ENCODE data around the gene TBC1D10A.

The TBC1D10A gene, protein sequence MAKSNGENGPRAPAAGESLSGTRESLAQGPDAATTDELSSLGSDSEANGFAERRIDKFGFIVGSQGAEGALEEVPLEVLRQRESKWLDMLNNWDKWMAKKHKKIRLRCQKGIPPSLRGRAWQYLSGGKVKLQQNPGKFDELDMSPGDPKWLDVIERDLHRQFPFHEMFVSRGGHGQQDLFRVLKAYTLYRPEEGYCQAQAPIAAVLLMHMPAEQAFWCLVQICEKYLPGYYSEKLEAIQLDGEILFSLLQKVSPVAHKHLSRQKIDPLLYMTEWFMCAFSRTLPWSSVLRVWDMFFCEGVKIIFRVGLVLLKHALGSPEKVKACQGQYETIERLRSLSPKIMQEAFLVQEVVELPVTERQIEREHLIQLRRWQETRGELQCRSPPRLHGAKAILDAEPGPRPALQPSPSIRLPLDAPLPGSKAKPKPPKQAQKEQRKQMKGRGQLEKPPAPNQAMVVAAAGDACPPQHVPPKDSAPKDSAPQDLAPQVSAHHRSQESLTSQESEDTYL

DNA sequence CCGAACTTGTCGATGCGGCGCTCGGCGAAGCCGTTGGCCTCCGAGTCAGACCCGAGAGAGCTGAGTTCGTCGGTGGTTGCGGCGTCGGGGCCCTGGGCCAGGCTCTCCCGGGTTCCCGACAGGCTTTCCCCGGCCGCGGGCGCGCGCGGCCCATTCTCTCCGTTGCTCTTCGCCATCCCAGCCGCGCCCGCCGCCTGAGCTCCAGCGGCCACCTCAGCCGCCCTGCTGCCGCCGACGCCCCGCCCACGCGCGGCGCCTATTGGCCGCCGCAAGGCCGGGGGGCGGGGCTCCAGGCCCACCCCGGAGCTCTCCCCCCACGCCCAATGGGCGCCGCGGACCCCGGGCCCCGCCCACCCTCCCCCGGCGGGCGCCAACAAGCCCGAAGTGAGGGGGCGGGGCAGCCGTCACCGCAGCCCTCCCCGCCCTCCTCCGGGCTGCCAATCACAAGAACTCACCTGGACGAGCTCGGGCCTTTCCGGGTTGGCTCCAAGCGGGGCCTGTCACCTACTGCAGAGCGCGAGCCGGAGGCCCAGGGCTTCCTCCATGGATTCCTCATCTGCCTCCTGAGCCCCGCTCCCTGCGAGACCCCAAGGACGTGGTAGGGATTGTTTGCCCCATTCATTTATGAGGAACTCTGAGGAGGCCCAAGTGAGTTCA, at the start of gene TBC1D10A:
TSS of gene TBC1D10A (minus strand) at position 236 of the 657 bp plus-strand sequence. CDS start at position 176, 60 bp downstream.
- peak; percentile 88 for DNase-seq

DNA sequence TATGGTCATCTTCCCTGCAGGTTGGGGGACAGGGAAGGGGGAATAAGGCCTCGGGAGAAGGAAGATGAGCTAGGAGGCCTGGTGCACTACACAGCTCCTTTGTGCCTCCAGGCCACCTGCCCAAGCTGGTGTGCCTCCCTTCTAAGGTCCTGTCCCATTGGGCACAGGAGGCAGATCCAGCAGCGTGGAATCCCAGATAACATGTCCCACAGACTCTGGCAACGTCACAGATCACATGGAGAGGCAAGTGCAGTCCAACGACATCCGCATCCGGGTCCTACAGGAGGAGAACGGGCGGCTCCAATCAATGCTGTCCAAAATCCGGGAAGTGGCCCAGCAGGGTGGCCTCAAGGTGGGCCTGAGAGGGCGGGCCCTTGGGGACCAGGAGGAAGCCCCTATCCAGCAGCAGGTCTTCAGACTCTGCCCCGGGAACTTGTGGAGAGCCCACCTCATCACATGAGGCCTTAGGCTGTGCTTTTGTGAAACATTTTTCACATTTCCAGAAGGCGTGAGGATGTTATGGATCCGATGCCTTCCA, 48.6 kb upstream of the TBC1D10A start:
- no peak for DNase-seq

DNA sequence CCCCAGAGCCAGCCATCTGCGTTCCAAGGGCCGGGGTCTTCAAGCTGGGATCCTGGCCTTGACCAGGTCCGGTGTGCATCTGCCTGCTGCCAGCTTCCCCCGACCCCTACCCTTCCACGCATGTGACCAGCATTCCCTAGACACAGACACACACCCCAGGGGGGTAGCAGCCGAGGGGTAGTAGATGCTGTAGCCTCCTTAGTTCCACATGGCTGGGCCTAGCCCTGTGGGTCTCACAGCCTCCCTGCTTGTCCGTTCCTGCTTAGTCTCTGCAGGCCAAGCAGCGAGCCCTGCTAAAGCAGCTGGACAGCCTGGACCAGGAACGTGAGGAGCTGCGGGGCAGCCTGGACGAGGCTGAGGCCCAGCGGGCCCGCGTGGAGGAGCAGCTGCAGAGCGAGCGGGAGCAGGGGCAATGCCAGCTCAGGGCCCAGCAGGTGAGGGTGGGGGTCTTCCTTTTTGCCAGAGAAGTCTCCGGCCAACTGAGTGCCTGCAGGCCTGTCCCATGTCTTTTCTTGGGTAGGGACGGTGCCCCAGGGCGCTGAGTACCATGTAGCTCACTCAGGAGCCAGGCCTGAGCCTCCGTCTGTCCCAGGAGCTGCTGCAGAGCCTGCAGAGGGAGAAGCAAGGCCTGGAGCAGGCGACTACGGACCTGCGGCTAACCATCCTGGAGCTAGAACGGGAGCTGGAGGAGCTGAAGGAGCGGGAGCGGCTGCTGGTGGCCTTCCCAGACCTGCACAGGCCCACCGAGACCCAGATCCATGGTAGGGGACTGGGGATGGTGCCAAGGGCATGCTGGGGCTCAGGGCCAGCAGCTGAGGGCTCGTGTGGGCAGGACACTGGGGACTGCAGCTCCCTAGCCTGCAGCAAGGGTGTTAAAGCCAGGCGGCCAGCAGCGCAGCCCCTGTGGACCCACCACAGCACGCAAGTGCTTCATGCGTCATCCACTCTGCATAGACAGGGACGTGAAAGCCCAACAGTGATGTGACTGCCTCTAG, 46.9 kb upstream of the TBC1D10A start:
- DNase-seq, result no peak

DNA sequence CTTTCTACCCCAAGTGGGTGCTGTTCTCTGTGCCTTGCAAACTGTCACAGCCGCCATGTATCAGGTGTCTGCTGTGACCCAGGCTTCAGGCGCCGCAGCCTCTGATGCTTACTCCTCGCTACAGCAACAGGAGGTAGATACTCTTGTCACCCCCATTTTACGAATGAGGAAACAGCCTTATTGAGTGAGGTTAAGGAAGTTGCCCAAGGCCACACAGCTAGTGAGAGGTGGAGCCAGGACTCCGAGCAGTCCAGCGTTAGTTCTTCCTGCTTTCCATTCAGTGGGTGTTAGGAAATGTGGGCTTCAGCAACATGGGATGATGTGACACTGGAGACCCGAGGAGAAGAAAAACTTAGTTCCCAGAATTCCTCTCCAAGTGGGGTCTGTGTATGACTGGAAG, 46.2 kb upstream of the TBC1D10A start:
- no peak for DNase-seq

DNA sequence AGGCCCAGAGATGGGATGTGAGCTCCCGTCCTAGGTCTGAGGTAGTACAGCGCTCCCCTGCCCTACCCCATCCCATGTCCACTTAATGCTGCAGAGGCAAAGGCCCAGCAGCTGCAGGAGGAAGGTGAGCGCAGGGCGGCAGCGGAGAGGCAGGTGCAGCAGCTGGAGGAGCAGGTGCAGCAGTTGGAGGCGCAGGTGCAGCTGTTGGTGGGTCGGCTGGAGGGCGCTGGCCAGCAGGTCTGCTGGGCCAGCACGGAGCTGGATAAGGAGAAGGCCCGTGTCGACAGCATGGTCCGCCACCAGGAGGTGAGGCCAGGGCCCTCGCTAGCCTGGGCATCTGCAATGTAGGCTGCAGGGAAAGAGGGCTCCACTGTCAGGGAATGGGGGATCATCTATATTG, 45.2 kb upstream of the TBC1D10A start:
- DNase-seq, result no peak

DNA sequence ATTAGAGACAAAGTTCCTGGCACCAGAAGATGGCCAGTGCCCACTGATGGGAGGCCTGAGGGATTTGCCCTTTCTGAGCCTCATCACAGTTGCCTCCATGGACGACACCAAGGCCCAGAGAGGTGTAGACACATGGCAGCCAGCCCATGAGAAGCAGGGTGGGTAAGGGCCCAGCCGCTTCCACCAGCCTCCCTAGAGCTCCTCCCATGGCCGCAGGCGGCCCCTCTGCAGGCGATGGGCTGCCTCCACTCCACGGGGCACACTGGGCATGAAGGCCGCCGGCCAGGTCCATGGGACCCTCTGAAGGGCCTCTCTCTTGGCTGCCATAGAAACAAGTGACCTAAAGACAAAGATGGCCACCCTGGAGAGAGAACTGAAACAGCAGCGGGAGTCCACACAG, 44.6 kb upstream of the TBC1D10A start:
- no peak for DNase-seq

DNA sequence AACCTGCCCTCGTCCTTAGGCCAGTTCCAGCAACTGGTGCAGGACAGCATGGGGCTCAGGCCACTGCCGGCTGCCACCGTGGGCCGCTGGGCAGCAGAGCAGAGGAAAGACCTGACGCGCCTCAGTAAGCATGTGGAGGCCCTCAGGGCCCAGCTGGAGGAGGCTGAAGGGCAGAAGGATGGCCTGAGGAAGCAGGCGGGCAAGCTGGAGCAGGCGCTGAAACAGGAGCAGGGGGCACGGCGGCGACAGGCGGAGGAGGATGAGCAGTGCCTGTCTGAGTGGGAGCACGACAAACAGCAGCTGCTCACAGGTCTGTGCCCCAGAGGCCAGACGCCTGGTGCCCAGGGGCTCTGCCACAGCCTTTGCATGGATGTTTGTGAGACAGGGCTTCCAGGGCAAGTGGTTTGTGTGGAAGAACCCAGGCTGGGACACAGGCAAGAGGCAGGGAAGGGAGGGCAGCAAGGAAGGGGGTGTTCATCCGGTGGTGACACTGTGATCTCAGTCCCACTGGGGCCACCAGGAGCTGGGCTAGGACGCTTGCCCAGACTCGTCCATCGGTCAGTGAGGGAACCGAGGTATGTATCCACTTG, 44.0 kb upstream of the TBC1D10A start:
- no peak for DNase-seq

DNA sequence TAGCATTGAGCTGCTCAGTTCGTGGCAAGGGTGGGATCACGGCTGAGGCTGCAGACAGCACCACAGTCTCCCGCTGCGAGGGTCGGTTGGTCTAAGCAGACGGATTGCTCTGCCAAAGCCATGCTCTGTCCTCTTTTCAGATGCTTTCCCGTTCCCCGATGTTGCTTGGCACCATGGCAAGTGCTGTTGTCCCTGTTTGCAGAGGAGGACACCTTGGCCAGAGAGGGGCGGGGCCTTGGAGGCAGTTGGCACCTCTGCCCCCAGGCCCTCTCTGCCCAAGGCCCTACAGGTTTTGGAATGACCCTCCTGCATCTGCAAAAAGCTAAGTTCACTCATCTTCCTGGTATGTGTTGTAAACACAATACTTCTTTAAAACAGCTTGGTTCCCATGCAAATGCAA, 41.7 kb upstream of the TBC1D10A start:
- DNase-seq, result no peak

DNA sequence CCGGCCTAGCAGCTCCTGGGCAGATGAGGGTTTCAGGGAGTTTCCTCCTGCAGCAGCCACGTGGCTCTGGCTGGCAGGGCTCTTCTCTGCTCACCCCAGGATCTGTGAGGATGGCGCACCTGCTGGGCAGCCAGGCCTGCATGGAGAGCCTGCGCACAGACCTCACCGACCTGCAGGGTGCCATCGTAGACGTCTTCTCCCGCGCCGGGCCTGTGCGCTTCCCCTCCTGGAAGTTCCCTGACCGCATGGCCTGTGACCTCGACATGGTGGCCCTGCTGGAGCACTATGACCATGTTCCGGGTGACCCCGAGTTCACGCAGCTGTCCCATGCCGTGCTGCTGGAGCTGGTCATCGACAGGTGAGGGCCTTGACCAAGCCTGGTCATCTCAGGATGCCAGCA, 39.1 kb upstream of the TBC1D10A start:
- no peak for DNase-seq

DNA sequence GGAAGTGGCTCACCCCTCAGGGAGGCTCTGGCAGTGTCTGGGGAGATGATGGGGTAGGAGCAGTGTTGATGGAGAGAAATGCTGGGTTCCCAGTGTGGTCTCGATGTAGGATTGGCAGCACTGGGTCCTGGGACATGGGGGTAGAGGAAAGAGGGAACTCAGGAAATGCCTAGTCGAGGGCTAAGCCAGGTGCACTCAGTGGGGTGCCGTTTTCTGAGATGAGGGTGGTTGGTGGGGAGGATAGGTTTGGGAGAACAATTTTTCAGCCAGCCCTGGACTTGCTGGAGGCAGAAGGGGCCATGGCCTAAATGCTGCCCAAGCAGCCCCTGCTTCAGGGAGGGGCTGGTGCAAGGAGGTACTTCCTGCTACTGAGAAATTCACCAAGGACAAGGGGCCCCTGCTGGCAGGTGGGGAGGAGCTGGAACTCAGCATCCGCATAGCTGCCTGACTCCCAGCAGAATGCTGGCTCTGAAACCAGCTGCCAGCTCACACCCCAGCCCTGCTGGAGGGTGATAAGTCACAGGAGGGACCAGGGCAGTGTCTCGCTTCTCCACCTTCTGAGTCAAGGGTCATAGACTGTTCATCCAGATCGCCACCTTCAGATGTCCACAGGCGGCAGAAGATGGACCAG, 36.0 kb upstream of the TBC1D10A start:
- DNase-seq, result no peak

DNA sequence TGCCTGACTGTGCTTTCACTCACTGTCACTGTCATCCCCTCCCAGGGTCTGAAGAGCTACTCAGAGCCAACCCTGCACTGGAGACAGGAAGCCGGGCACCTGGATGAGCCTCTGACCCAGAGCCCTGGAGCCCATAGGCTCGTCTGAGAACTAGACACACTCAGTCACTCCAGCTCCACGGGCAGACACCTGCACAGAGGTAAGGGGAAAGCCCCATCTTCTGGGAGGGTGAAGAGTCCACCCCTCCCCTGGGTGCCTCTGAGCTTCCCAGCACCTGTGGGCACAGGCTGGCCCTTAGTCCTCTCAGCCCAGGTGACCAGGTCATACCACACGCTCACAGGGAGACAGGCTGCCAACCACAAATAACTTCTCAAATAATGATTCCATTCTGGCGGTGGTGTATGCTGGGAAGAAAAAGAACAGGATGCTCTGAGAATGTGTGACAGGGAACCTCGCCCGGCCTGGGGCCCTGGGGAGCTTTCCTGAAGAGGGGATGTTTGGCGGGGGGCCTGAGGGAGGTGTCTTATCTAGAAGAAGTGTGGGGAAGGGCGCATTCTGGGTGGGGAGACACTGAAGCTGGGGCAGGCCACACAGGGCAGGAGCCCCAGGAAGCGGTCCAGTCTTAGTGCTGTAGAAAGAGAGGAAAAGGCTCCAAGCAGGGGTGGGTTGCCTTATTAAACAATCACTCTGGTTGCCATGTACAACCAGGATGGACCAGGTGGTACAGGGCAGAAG, 35.3 kb upstream of the TBC1D10A start:
- no peak for DNase-seq

DNA sequence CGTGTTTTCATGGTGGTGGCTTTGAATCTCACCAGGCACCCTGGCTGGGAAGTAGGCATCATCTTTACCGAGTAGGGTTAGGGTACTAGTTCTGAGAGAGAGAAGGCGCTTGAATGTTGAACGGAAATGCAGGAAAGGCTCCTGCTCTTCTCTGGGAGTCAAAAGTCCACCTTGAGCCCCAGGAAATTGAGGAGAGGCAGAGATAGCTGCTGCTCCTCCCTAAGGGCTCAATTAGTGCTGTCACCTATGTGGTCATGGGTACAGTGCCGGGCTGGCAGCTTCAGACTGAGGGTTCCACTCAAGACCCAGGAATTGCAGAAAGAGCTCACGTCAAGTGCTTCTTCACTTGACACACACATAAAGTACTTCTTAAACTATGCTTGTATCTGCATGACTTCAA, 31.8 kb upstream of the TBC1D10A start:
- DNase-seq, result no peak

DNA sequence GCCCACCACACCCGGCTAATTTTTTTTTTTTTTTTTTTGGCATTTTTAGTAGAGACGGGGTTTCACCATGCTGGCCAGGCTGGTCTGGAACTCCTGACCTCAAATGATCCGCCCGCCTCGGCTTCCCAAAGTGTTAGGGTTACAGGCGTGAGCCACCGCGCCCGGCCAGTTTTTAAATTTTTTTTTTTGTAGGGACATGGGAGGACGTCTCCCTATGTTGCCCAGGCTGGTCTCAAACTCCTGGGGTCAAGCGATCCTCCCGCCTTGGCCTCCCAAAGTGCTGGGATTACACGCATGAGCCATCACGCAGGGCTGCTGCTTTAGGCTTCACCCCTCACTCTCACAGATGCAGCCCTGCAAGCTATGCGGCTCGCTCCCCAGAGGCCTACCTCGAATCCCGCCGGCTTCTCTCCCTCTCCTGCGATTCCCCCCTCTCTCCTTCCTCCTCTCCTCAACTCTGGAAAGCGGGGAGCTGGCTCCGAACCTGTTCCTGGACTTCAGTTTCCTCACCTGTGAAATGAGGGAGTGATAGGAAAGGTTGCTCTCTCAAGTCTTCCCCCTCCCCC, 31.0 kb upstream of the TBC1D10A start:
- no peak for DNase-seq

DNA sequence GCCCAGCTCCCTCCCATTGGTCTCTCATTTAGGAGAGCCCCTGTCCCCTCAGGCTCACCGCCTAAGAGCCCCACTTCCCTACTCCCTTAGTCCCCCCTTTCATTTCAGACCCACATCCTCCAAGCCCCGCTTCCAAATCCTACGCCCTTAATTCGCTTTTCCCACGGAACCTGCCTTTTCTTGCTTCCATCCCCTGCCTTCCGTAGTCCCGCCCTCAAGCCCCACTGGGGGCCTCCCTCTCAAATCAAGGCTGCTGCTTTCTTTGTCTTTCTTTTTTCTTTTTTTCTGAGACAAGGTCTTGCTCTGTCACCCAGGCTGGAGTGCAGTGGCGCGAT, 30.5 kb upstream of the TBC1D10A start:
- DNase-seq, result no peak

DNA sequence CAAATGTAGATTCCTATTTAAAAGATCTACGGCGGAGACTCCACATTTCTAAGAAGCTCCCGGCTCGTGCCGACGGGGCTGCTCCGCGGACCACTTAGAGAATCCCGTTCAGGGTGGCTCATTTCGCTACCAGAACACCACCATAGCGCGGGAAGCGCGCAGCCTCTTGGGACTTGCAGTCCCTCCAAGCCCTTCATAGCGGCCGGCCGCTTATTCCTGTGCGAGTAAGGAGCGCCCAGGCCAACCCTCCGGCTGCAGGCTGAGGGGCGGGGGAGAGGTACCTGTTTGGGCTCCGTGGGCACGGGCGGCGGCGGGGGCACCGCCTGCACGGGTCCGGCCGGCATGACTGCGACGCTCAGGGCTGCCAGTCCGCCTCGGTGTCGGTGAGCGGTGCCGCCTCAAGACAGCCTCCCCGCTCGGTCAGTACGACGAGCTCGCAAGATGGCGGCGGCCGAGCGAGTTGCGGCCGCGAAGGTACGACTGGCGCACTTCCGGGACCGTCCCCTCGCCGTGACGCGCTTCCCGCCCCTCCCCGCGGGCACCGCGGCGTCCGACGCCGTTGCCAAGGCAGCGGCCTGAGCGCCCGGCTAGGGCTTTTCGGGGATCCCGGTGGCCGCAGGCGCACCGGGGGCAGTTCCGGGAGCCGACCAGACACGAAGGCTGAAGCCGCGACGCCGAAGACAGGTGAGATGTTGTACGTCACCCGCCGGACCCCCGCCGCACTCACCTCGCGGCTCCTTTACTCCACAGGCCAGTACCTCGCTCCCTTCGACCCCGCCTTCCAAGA, 29.9 kb upstream of the TBC1D10A start, which contains the start of the genes CCDC157 and SF3A1:
TSS of gene CCDC157 (plus strand) at position 559 of the 787 bp plus-strand sequence. CDS start 8,994 bp downstream, outside the sequence.
TSS of gene SF3A1 (minus strand) at position 446 of the 787 bp plus-strand sequence. CDS start at position 344, 102 bp downstream.
- peak; percentile 92 for DNase-seq

DNA sequence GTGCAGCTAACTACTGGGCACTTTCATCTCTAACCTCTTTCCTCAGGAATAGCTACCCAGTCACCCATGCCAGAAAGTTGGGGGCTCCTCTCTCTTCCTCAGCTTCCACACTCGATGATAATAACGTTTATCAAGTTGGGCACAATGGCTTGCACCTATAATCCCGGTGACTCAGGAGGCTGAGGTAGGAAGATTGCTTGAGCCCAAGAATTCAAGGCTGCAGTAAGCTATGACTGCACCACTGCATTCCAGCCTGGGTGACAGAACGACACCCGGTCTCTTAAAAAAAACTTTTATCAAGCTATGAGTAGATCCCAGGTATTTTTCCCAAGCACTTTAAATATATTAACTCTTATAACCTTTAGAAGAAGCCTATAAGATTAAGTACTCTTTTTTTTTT, 27.9 kb upstream of the TBC1D10A start:
- no peak for DNase-seq

DNA sequence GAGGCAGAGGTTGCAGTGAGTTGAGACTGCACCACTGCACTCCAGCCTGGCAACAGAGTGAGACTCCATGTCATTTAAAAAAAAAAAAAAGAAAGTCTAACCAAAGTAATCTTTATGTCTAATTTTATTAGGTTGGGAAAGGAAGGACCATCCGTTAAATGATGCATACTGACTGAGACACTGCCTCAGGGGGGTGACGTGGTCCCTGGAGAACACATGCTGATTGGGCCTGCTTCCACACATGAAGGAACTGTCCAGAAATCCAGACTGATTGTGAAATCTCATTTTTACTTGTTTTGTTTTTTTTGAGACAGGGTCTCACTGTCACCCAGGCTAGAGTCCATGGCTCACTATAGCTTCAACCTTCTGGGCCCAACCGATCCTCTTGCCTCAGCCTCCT, 24.5 kb upstream of the TBC1D10A start:
- no peak for DNase-seq

DNA sequence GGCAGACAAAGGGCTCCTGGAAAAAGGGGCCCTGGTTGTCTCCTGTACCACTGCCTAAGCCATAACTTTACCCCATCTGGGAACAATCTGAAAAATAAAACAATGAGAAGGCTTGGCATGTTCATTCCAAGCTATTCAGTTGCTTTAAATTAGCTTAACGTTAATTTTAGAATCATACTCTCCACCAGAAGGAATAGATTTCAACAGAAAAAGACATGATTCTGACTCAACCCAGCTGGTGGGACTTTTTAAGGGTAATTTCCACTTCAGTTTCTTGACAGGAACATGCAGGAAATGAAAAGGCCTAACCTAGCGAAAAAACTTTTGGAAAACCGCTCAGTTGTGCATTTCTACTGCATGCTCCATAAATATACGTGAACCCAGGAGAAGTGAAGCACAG, 22.1 kb upstream of the TBC1D10A start:
- no peak for DNase-seq

DNA sequence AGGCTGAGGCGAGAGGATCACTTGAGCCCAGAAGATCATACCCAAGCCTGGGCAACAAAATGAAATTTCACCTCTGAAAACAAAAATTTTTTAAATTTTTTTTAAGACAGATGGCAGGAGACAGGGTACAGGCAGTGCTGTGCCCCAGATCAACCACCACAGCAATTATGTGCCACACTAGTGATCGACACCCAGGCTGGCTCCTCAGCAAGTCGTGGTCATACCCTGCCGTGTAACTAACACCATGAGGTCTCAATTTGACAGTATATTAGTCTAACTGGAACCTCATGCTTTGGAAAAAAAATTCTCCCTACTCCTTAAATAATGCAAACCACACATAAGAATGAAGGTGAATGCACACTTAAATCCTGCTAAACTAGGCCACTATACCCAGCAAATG, 21.7 kb upstream of the TBC1D10A start:
- DNase-seq, result no peak

Measured in midbrain (tissue), 1 donor.